Nephron progenitor cell (in vitro differentiated cells): Measurements from ENCODE around the gene TNFRSF1A.
A peak's percentile ranks its signal among the peaks of the same experiment; 100 is the strongest.

Source experiments
- DNase-seq: peaks from one replicate; pipeline ENCODE4 v3.0.0; 2021
- H3K27ac Mint-ChIP-seq: 2 replicates; pipeline ENCODE4 v1.8.0; 2021; ENCODE audit warnings: mild to moderate bottlenecking, moderate library complexity, mixed read lengths
- H3K27me3 Mint-ChIP-seq: 2 replicates; pipeline ENCODE4 v1.8.0; 2021; ENCODE audit warnings: mild to moderate bottlenecking, low read depth, mixed read lengths; ENCODE audit not compliant: poor library complexity
- H3K36me3 Mint-ChIP-seq: 2 replicates; pipeline ENCODE4 v1.8.0; 2021; ENCODE audit warnings: low read depth, mixed read lengths
- H3K4me1 Mint-ChIP-seq: 2 replicates; pipeline ENCODE4 v1.8.0; 2021; ENCODE audit warnings: mixed read lengths
- H3K4me3 Mint-ChIP-seq: 2 replicates; pipeline ENCODE4 v1.8.0; 2021; ENCODE audit warnings: mild to moderate bottlenecking, moderate library complexity, mixed read lengths
- H3K9me3 Mint-ChIP-seq: 2 replicates; pipeline ENCODE4 v1.8.0; 2021; ENCODE audit warnings: mild to moderate bottlenecking, moderate library complexity, mixed read lengths
- CTCF ChIP-seq: fragments of 200-600 bp; sonication (generic); IDR thresholded peaks from 2 replicates; pipeline ENCODE4 v1.5.0; 2021; ENCODE audit warnings: antibody characterized with exemption

Gene TNFRSF1A

DNA sequence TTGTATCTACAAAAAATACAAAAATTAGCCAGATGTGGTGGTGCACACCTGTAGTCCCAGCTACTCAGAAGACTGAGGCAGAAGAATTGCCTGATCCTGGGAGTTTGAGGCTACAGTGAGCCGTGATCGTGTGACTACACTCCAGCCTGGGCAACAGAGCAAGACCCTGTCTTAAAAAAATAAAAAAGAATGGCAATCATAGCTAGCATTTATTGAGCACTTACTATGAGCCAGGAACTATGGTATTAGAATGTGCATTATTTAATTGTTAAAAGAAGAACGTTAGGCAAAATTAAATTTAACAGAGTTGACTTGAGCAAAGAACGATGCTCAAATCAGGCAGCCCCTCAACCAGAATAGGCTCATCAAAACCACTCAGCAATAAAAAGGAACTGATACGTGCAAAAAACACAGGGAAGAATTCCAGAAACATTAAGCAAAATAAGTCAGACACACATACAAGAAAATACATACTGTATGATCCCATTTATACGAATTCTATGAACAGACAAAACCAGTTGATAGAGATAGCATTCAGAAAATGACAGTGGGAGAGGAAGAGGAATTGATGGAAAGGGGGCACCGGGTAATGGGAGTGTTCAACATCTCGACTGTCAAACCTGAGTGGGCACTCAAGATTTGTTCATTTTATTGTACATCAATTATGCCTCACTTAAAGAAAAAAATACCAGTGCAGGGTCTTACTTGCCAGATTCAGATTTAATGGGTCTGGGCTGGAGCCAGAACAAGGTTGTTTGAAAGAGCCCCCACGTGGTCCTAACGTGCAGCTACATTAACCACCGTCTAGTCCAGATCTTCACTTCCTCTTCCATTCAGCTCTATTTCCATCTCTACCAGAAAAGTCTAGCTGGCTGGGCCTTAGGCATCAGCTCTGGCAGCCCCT, 25.4 kb upstream of the TNFRSF1A start:
- Mint-ChIP-seq H3K27ac (no peak overlapping the region), H3K9me3 (no peaks in the 10 kb centered on the region), H3K36me3 (no peaks in the 10 kb centered on the region), H3K27me3 (peaks cover 15% of the 10 kb centered on the region), H3K4me3 (no peak overlapping the region), H3K4me1 (peaks cover 38% of the 10 kb centered on the region)
- no peak for TF ChIP-seq CTCF
- DNase-seq: no peak

- Mint-ChIP-seq H3K9me3 (no peaks in the 10 kb centered on the region), H3K36me3 (no peaks in the 10 kb centered on the region), H3K4me1 (peaks cover 39% of the 10 kb centered on the region), H3K27me3 (peaks cover 12% of the 10 kb centered on the region), H3K27ac (no peak overlapping the region), H3K4me3 (peak overlapping the region; percentile 42)
- TF ChIP-seq CTCF: no peak
- no peak for DNase-seq
Observed at GRCh38 chr12:6364044-6364374, 22.1 kb upstream of the TNFRSF1A start.

- H3K36me3 Mint-ChIP-seq: no peaks in the 10 kb centered on the region
- DNase-seq: peak; percentile 63
- no peaks in the 10 kb centered on the region for H3K9me3 Mint-ChIP-seq
- TF ChIP-seq CTCF: no peak
- peaks cover 12% of the 10 kb centered on the region for H3K27me3 Mint-ChIP-seq
- no peak overlapping the region for H3K27ac Mint-ChIP-seq
- H3K4me1 Mint-ChIP-seq: peaks cover 43% of the 10 kb centered on the region
- peak overlapping the region; percentile 54 for H3K4me3 Mint-ChIP-seq
Observed at GRCh38 chr12:6363330-6364043, 21.6 kb upstream of the TNFRSF1A start.

DNA sequence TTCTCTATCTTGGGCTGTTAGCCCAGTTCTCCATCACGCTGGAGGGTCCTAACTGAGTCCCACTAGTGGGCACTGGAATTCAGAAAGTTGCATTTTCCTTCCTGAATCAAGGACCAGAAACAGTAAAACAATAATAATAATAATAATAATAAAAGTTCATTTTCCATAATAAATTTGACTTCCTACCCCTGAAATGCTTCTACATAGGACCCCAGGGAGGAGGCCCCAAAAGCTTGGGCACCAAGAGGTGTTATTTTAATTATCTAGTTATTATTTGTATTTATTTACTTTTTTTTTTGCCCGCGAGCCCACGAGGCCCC, 21.1 kb upstream of the TNFRSF1A start:
- H3K4me1 Mint-ChIP-seq: peaks cover 43% of the 10 kb centered on the region
- no peak overlapping the region for H3K27ac Mint-ChIP-seq
- peaks cover 12% of the 10 kb centered on the region for H3K27me3 Mint-ChIP-seq
- H3K36me3 Mint-ChIP-seq: no peaks in the 10 kb centered on the region
- no peak for TF ChIP-seq CTCF
- H3K4me3 Mint-ChIP-seq: no peak overlapping the region
- DNase-seq: no peak
- no peaks in the 10 kb centered on the region for H3K9me3 Mint-ChIP-seq

- H3K4me1 Mint-ChIP-seq: peaks cover 41% of the 10 kb centered on the region
- H3K9me3 Mint-ChIP-seq: no peaks in the 10 kb centered on the region
- no peaks in the 10 kb centered on the region for H3K36me3 Mint-ChIP-seq
- DNase-seq: no peak
- H3K4me3 Mint-ChIP-seq: no peak overlapping the region
- H3K27ac Mint-ChIP-seq: no peak overlapping the region
- no peak for TF ChIP-seq CTCF
- peaks cover 12% of the 10 kb centered on the region for H3K27me3 Mint-ChIP-seq
Observed at GRCh38 chr12:6362403-6362802, 20.5 kb upstream of the TNFRSF1A start.
